Ectodermal cell (in vitro differentiated cells): ENCODE measurements around the gene BEND6.
"Not testable (repeated sequence)": the region's sequence is repeated elsewhere in the genome, so short reads cannot be mapped to it uniquely, and the experiment has no call there.

Experiments used
- H3K27ac ChIP-seq: 2 replicates; pipeline ENCODE4 v1.7.0; 2013; ENCODE audit warnings: mild to moderate bottlenecking, low read depth, low read length; ENCODE audit not compliant: insufficient read depth, poor library complexity, severe bottlenecking
- H3K27me3 ChIP-seq: 2 replicates; pipeline ENCODE4 v1.7.0; 2013; ENCODE audit warnings: mild to moderate bottlenecking, low read length; ENCODE audit not compliant: insufficient read depth, control insufficient read depth, poor library complexity, severe bottlenecking
- H3K36me3 ChIP-seq: one replicate; pipeline ENCODE4 v1.7.0; 2013; ENCODE audit warnings: low read length; ENCODE audit not compliant: control insufficient read depth, insufficient read depth
- H3K4me1 ChIP-seq: one replicate; pipeline ENCODE4 v1.7.0; 2013; ENCODE audit warnings: low read length; ENCODE audit not compliant: control insufficient read depth, insufficient read depth
- H3K4me3 ChIP-seq: 2 replicates; pipeline ENCODE4 v1.7.0; 2013; ENCODE audit warnings: low read depth, low read length, control low read depth; ENCODE audit not compliant: insufficient read depth
- H3K9me3 ChIP-seq: 2 replicates; pipeline ENCODE4 v1.7.0; 2013; ENCODE audit warnings: mild to moderate bottlenecking, low read length, moderate library complexity; ENCODE audit not compliant: control insufficient read depth
- WGBS, 2 experiments: methylation state at CpG; one replicate each; pipeline ENCODE4 v1.1.7; 2013; ENCODE audit warnings: missing lambda C conversion rate in 2 of 2; 5-methylcytosine and 5-hydroxymethylcytosine counted together

The BEND6 gene

DNA sequence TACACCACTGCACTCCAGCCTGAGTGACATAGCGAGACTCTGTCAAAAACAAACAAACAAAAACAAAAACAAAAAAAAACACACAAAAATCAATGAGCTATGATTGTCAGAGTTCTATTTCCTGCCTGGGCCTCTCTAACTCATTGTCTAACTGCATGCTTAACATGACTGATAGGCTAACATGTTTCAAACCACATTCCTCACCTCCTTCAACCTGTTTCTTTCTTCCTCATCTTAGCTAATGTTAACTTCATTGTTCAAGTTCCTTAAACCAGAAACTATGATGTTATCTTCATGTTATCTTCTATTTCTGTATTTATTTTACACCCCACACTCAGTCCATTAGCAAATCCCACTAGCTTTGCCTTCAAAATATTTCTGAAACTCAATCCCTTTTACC lies 41.5 kb downstream of the BEND6 start:
- H3K36me3 ChIP-seq = no peaks in the 10 kb centered on the region
- no peak overlapping the region for H3K4me3 ChIP-seq
- WGBS, 2 experiments = 75 to 94% methylated on average over 1 of the region's 1 CpG
- H3K9me3 ChIP-seq = no peaks in the 10 kb centered on the region
- H3K27me3 ChIP-seq = no peaks in the 10 kb centered on the region
- no peak overlapping the region for H3K27ac ChIP-seq
- H3K4me1 ChIP-seq = no peaks in the 10 kb centered on the region

DNA sequence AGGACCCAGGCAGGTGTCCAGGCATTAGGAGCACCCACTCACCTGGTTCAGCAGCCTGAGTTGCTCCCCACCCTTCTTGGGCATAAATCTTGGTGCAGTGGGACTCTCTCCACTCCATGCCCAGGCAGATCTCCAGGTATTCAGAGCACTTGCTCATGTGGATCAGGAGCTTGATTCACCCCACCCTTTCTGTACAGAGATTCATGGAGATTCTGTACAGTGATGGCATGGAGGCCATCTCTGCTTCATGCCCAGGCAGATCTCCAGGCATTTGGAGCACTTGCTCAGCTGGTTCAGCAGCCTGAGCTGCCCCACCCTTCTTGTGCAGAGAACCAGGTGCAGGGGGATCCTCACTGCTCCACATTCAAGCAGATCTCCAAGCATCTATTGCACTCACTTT lies 44.1 kb downstream of the BEND6 start:
- Histone ChIP-seq H3K36me3 (no peaks in the 10 kb centered on the region), H3K4me3 (no peak overlapping the region), H3K4me1 (no peaks in the 10 kb centered on the region), H3K27me3 (no peaks in the 10 kb centered on the region), H3K9me3 (no peaks in the 10 kb centered on the region), H3K27ac (no peak overlapping the region)

DNA sequence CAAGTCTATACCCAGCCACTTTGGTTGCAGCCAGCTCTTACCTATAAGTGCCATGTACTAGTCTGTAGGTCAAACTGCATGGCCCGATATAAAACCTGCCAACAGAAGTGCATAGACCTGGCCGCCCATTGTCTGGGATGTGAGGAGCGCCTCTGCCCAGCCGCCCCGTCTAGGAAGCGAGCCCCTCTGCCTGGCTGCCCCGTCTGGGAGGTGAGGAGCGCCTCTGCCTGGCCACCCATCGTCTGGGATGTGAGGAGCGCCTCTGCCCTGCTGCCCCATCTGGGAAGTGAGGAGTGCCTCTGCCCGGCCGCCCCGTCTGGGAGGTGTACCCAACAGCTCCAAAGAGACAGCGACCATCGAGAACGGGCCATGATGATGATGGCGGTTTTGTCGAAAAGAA lies 44.8 kb downstream of the BEND6 start:
- H3K4me3 ChIP-seq, H3K36me3 ChIP-seq, H3K27ac ChIP-seq, H3K27me3 ChIP-seq, H3K9me3 ChIP-seq, H3K4me1 ChIP-seq: not testable (repeated sequence)
- WGBS, 2 experiments = 96% methylated on average over 18 of the region's 18 CpGs

DNA sequence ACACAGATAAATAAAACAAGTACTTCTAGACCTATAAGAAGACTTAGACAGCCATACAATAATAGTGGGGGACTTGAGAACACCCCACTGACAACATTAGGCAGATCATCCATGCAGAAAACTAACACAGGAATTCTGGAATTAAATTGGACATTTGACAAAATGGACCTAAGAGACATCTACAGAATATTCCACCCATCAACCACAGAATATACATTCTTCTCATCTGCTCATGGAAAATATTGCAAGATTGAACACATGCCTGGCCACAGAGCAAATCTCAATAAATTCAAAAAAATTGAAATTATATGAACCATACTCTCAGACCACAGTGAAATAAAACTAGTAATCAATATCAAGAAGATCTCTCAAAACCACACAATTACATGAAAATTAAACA lies 47.3 kb downstream of the BEND6 start:
- no peaks in the 10 kb centered on the region for H3K9me3 ChIP-seq
- no peak overlapping the region for H3K27ac ChIP-seq
- no peaks in the 10 kb centered on the region for H3K4me1 ChIP-seq
- no peak overlapping the region for H3K4me3 ChIP-seq
- no peaks in the 10 kb centered on the region for H3K27me3 ChIP-seq
- H3K36me3 ChIP-seq = no peaks in the 10 kb centered on the region

DNA sequence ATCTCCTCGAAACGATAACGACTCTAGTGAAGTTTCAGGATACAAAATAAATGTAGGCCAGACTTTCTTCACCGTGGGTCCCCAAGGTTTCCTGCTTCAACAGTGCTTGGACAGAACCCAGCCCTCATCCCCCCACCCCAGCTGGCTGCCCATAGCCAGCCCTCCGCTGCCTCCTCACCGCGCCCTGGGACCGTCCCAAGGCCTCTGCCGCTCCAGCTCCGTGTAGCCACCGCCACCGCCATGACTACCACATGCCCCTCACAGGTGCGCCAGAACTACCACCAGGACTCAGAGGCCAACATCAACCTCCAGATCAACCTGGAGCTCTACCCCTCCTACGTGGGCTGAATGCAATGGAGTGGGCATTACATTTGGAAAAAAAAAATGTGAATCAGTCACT lies 49.4 kb downstream of the BEND6 start:
- H3K27ac ChIP-seq = no peak overlapping the region
- no peak overlapping the region for H3K4me3 ChIP-seq
- H3K27me3 ChIP-seq = no peaks in the 10 kb centered on the region

DNA sequence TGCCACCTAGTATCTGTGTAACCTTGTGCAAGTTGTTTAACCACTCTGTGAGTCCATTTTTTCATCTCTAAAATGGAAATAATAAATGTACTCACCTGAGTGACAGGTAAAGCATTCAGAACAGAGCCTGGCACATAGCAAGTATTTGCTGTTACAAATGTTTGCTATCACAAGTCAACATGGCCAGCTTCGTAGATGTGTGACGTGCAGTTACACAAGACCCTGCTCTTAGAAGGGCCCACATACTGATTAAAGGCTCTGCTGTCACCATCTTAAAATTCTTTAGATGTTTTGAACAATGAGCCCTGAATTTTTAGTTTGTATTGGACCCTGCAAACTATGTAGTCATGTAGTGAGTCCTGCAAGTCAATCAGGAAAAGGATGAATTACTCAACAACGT lies 51.2 kb downstream of the BEND6 start:
- Histone ChIP-seq H3K9me3 (no peaks in the 10 kb centered on the region), H3K4me3 (no peak overlapping the region), H3K4me1 (no peaks in the 10 kb centered on the region), H3K36me3 (no peaks in the 10 kb centered on the region), H3K27me3 (no peaks in the 10 kb centered on the region), H3K27ac (no peak overlapping the region)
- WGBS, 2 experiments = 62 to 98% methylated on average over 2 to 3 of the region's 3 CpGs

More for the DNA sequence above, 49.4 kb downstream of the BEND6 start:
- H3K4me1 ChIP-seq = no peaks in the 10 kb centered on the region
- WGBS, 2 experiments = 94 to 96% methylated on average over 14 of the region's 14 CpGs
- no peaks in the 10 kb centered on the region for H3K36me3 ChIP-seq
- no peaks in the 10 kb centered on the region for H3K9me3 ChIP-seq

DNA sequence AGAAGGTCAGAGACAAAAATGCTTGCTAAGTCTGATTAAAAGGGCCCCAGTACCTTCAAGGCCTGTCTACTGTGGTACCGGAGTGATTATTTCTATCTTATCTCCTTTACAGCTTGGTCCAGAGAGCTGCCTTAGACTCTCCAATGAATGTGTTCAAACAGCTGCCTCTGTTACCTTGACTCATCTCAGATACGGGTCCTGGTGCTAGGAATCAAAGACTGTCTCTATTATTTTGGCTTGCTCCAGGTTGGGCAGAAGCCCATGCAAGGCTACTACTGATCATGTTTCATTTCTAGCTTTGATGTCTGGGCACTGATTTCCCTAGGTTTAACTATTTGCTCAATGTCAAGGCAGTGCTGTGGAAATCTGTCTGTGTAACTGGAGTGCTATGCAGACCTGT lies 53.2 kb downstream of the BEND6 start:
- H3K36me3 ChIP-seq, H3K27me3 ChIP-seq, H3K9me3 ChIP-seq, H3K27ac ChIP-seq, H3K4me1 ChIP-seq, H3K4me3 ChIP-seq: not testable (repeated sequence)
- WGBS, 2 experiments = 93 to 96% methylated on average over 2 of the region's 2 CpGs

DNA sequence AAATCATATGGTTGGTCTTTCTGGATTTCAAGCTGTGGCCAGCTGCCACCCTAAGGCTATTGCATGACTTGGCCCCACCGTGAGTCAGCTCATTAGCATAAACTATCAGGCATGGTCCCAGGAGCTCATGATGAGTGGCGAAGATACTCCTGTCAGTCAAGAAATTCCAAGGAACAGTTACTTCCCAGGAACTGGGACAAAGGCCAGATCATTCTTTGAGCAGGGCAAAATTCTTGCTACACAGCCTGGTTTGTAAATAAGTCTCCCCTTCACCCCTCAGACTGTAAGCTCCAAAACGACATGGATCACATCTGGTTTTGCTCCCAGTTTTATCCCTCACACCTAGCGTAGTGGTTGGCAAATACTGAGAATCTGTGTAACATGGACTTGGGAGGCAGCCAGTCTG lies 58.6 kb downstream of the BEND6 start:
- H3K27me3 ChIP-seq = no peaks in the 10 kb centered on the region
- H3K36me3 ChIP-seq = no peaks in the 10 kb centered on the region
- H3K4me3 ChIP-seq = no peak overlapping the region
- H3K4me1 ChIP-seq = no peaks in the 10 kb centered on the region
- no peaks in the 10 kb centered on the region for H3K9me3 ChIP-seq
- H3K27ac ChIP-seq = no peak overlapping the region
- 76 to 85% methylated on average over 4 of the region's 4 CpGs for WGBS, 2 experiments

DNA sequence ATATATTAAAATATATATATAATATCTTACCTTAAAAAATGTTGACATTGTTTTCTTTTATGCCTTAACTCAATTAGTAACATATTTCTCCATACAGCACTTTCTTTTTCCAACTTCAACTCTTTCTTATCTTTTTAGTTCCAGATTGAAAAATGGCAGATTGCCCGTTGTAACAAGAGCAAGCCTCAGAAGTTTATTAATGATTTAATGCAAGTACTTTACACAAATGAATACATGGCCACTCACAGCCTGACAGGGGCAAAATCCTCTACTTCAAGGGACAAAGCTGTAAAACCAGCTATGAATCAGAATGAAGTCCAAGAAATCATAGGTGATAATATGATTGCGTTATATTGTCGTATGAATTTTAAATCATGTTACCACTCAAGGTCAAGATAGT lies 62.2 kb downstream of the BEND6 start:
- H3K4me1 ChIP-seq = no peaks in the 10 kb centered on the region
- H3K9me3 ChIP-seq = no peaks in the 10 kb centered on the region
- 100% methylated on average over 2 to 3 of the region's 3 CpGs for WGBS, 2 experiments
- no peaks in the 10 kb centered on the region for H3K27me3 ChIP-seq
- H3K27ac ChIP-seq = no peak overlapping the region
- H3K4me3 ChIP-seq = no peak overlapping the region
- H3K36me3 ChIP-seq = no peaks in the 10 kb centered on the region

DNA sequence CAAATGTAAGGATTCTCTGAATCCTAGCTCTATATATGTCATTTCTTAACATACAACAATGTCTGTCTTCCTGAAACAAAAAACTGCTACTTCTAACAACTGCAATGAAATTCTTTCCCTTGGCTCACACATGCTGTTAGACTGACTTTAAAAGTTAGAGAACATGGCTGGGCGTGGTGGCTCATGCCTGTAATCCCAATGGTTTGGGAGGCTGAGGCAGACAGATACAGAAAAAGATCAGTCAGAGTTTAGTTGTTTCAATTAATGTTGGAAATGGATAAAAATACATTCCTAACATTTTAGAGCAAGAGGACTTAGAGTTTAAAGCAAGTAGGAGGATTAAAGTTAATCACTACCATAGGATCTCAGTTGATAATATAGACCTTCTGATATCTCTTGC lies 62.9 kb downstream of the BEND6 start:
- 93 to 100% methylated on average over 1 of the region's 1 CpG for WGBS, 2 experiments
- no peaks in the 10 kb centered on the region for H3K27me3 ChIP-seq
- H3K4me3 ChIP-seq = no peak overlapping the region
- no peaks in the 10 kb centered on the region for H3K36me3 ChIP-seq
- no peaks in the 10 kb centered on the region for H3K9me3 ChIP-seq
- H3K4me1 ChIP-seq = no peaks in the 10 kb centered on the region
- no peak overlapping the region for H3K27ac ChIP-seq

DNA sequence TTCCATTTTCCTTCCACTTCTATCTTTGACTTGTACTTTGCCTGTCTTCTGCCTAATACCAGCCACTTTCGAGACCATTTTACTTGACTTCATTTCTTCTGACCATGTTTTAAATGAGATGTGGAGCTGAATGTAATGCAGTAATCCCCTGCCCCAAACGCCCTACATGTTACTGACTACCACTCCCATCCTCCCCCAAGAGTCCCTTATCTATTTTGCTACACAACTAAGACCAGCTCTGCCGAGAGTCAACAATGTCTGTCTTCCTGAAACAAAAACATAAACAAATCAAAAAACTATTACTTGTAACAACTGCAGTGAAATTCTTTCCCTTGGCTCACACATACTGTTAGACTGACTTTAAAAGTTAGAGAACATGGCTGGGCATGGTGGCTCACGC lies 64.5 kb downstream of the BEND6 start:
- 89 to 93% methylated on average over 4 of the region's 4 CpGs for WGBS, 2 experiments
- Histone ChIP-seq H3K27ac (no peak overlapping the region), H3K4me1 (no peaks in the 10 kb centered on the region), H3K36me3 (no peaks in the 10 kb centered on the region), H3K4me3 (no peak overlapping the region), H3K27me3 (no peaks in the 10 kb centered on the region), H3K9me3 (no peaks in the 10 kb centered on the region)
